ENCODE data around the gene FLOT2. TPM values are rescaled to one million over a fixed set of nuclear protein-coding genes. Genes with fewer than 3 reads are reported as not detected.
"Not testable (repeated sequence)": the region's sequence is repeated elsewhere in the genome, so short reads cannot be mapped to it uniquely, and the experiment has no call there.

Gene FLOT2
- total RNA-seq, 2 donors from 2014 or later = 79.3 to 95.8 TPM

GRCh38 chr17:28897769-28898526, 415 bp upstream of the FLOT2 start:
- no peaks in the 10 kb centered on the region for H3K36me3 Mint-ChIP-seq
- no peaks in the 10 kb centered on the region for H3K27me3 Mint-ChIP-seq
- peak overlapping the region; percentile 93 to 97 for H3K27ac Mint-ChIP-seq
- no peak for ATAC-seq
- H3K4me1 Mint-ChIP-seq (ENCODE audit: low read depth in 2 of 2) = peaks cover 48 to 54% of the 10 kb centered on the region in 2 donors
- no peaks in the 10 kb centered on the region for H3K9me3 Mint-ChIP-seq
- H3K4me3 Mint-ChIP-seq = peak overlapping the region; percentile 93
- DNase-seq (ENCODE audit: low spot score) = peak; percentile 23

DNA sequence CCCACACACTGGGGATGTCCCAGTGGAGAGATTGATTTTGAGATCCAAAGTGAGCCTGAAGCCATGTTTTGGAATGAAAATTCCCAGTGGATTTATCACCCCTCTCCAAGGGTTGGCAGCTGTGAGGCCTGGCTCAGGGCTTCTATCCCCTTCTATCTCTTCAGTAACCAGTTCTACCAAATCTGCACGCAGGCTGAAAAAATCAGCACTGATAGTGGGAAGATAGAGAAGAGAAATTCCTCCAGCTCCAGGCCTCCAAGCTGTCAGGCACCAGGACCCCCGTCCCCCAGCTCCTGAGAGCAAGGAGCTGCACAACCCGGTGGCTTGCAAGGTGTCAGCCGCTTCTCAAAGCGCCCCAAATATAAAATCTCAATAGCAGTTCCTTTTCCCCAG, 1.0 kb downstream of the FLOT2 start:
- no peaks in the 10 kb centered on the region for H3K9me3 Mint-ChIP-seq
- no peaks in the 10 kb centered on the region for H3K27me3 Mint-ChIP-seq
- peaks cover 48 to 56% of the 10 kb centered on the region in 2 donors for H3K4me1 Mint-ChIP-seq (ENCODE audit: low read depth in 2 of 2)
- ATAC-seq (no peak), DNase-seq (ENCODE audit: low spot score) (no peak)
- peak overlapping the region; percentile 93 for H3K4me3 Mint-ChIP-seq
- H3K27ac Mint-ChIP-seq = peak overlapping the region; percentile 93 to 97
- H3K36me3 Mint-ChIP-seq = peaks cover 3% of the 10 kb centered on the region

- peak overlapping the region; percentile 93 to 97 for H3K27ac Mint-ChIP-seq
- H3K4me3 Mint-ChIP-seq = peak overlapping the region; percentile 93
- H3K27me3 Mint-ChIP-seq = no peaks in the 10 kb centered on the region
- peak; percentile 54 for DNase-seq (ENCODE audit: low spot score)
- H3K4me1 Mint-ChIP-seq (ENCODE audit: low read depth in 2 of 2) = peaks cover 52 to 59% of the 10 kb centered on the region in 2 donors
- peaks cover 6% of the 10 kb centered on the region for H3K36me3 Mint-ChIP-seq
- no peak for ATAC-seq
- no peaks in the 10 kb centered on the region for H3K9me3 Mint-ChIP-seq
Observed at GRCh38 chr17:28895794-28896447, 1.6 kb downstream of the FLOT2 start.

- peak overlapping the region; percentile 100 for H3K27ac Mint-ChIP-seq
- H3K4me1 Mint-ChIP-seq (ENCODE audit: low read depth in 2 of 2) = peaks cover 47 to 51% of the 10 kb centered on the region in 2 donors
- DNase-seq (ENCODE audit: low spot score) (peak; percentile 49), ATAC-seq (peak; percentile 29 to 32)
- H3K9me3 Mint-ChIP-seq, H3K36me3 Mint-ChIP-seq, H3K27me3 Mint-ChIP-seq: not testable (repeated sequence)
- H3K4me3 Mint-ChIP-seq = peak overlapping the region; percentile 88
Observed at GRCh38 chr17:28893248-28894183, 4.0 kb downstream of the FLOT2 start.

- Mint-ChIP-seq H3K4me1 (ENCODE audit: low read depth in 2 of 2) (peaks cover 40 to 51% of the 10 kb centered on the region in 2 donors), H3K4me3 (peak overlapping the region; percentile 70), H3K36me3 (peaks cover 6% of the 10 kb centered on the region), H3K27me3 (no peaks in the 10 kb centered on the region), H3K27ac (peak overlapping the region; percentile 87 to 100), H3K9me3 (no peaks in the 10 kb centered on the region)
- no peak for ATAC-seq
- no peak for DNase-seq (ENCODE audit: low spot score)
Observed at GRCh38 chr17:28892024-28892423, 5.5 kb downstream of the FLOT2 start.

DNA sequence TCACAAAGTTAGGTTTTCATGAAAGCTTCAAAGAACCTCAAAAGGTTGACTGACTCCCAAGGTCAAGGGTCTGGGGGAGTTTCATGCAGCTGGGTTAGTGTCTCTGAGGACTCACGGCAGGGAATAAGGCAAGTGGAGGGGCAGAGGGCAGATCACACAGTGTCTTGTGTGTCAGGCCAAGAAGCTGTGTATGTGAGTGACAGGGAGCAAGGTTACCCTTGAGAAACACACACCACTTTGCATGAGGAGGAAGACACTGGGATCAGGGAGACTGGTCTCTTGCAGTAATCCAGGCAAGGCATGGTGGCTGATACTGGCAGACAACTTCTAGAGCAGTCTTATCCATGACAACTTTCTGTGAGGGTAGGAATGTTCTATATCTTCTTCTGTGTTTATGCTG, 6.3 kb downstream of the FLOT2 start:
- peak overlapping the region; percentile 70 for H3K4me3 Mint-ChIP-seq
- no peak for DNase-seq (ENCODE audit: low spot score)
- peaks cover 32 to 47% of the 10 kb centered on the region in 2 donors for H3K4me1 Mint-ChIP-seq (ENCODE audit: low read depth in 2 of 2)
- ATAC-seq = no peak
- H3K27ac Mint-ChIP-seq = peak overlapping the region; percentile 87 to 100
- H3K27me3 Mint-ChIP-seq = no peaks in the 10 kb centered on the region
- H3K36me3 Mint-ChIP-seq = peaks cover 6% of the 10 kb centered on the region
- no peaks in the 10 kb centered on the region for H3K9me3 Mint-ChIP-seq

DNA sequence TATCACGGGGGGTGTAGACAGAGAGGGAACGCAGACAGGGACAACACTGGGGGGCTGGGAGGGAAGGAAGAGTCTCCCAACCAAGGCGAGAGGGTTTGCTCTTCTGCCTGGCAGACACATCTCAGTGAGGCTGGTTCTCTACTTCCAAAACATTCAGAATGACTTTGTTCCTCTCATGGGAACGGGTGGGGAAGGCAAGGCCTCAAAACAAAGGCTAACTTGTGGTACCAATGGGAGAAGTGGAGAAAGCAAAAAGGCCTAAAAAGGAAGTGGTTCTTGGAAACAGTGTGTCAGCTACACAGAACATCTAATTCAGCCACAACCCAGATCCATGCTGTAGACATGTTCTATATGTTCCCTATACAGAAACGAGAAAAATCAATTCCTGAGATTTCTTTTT, 7.5 kb downstream of the FLOT2 start:
- DNase-seq (ENCODE audit: low spot score) = no peak
- H3K27ac Mint-ChIP-seq = peak overlapping the region; percentile 45 to 87
- no peaks in the 10 kb centered on the region for H3K9me3 Mint-ChIP-seq
- no peaks in the 10 kb centered on the region for H3K27me3 Mint-ChIP-seq
- no peak for ATAC-seq
- H3K4me1 Mint-ChIP-seq (ENCODE audit: low read depth in 2 of 2) = peaks cover 31 to 47% of the 10 kb centered on the region in 2 donors
- H3K4me3 Mint-ChIP-seq = no peak overlapping the region
- peaks cover 6% of the 10 kb centered on the region for H3K36me3 Mint-ChIP-seq

DNA sequence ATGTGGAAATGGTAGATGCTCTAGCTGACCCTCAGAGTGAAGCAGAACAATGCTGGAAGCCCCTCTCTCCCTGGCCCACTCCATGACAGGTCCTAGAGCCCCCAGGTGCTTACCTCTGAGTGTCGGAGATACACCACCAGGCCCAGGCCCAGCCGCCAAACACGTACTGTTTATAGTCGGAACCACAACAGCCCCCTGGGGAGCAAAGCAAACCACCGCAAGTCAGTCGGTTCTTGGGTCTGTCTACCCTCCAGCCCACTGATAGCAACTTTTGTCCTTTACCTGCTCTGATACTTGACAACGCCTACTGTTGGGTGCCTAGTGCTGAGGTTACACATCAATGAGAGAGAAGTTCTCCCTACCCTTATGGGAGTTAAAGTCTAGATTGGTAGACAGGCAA, 8.7 kb downstream of the FLOT2 start:
- H3K36me3 Mint-ChIP-seq = peaks cover 6% of the 10 kb centered on the region
- peak overlapping the region; percentile 12 to 76 for H3K27ac Mint-ChIP-seq
- H3K4me3 Mint-ChIP-seq = no peak overlapping the region
- peaks cover 30 to 48% of the 10 kb centered on the region in 2 donors for H3K4me1 Mint-ChIP-seq (ENCODE audit: low read depth in 2 of 2)
- no peaks in the 10 kb centered on the region for H3K9me3 Mint-ChIP-seq
- no peaks in the 10 kb centered on the region for H3K27me3 Mint-ChIP-seq
- ATAC-seq (no peak), DNase-seq (ENCODE audit: low spot score) (no peak)

GRCh38 chr17:28887871-28888471, 9.6 kb downstream of the FLOT2 start:
- ATAC-seq (no peak), DNase-seq (ENCODE audit: low spot score) (no peak)
- peaks cover 6% of the 10 kb centered on the region for H3K36me3 Mint-ChIP-seq
- peak overlapping the region in 1 of 2 donors; percentile 42 for H3K27ac Mint-ChIP-seq
- H3K4me3 Mint-ChIP-seq = no peak overlapping the region
- H3K9me3 Mint-ChIP-seq = no peaks in the 10 kb centered on the region
- peaks cover 21 to 40% of the 10 kb centered on the region in 2 donors for H3K4me1 Mint-ChIP-seq (ENCODE audit: low read depth in 2 of 2)
- H3K27me3 Mint-ChIP-seq = no peaks in the 10 kb centered on the region

DNA sequence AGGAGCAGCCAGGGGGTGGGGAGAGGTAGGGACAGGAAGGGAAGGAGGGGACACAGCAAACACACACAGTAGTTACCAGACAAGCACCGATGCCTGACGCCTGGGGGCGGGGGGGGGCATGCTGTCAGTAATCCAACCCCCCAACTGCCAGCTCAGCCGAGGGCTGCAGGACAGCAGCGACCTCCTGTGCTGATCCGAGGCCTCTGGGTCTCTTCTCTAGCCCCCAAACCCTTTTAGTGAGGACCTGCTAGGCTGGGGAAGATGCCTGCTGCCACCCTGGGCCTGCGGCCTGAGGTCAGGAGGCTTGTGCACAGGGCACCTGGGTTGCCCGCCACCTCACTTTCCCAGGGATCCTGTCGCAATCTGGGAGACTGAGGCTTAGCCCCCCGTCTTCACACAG, 11.6 kb downstream of the FLOT2 start:
- ATAC-seq = no peak
- H3K27ac Mint-ChIP-seq = peak overlapping the region in 1 of 2 donors; percentile 62

DNA sequence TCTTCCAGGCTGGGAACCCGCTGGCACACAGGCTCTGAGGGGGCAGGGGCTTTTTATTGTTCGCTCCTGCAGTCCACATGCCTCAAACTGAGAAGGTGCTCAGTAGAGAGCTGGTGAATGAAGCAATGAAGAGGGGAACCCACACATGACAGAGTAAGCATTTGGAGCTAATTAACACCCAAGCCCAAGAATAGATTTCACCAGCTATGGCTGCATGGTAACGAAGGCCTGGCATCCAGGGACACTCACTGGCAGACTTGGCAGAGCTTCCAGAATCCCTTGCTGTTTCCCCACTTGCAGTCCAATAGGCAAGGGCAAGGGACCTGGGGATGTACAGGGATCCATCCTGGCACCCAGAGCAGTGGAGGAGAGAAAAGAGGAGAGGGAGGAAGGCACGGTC, 12.2 kb downstream of the FLOT2 start:
- peak overlapping the region; percentile 31 to 48 for H3K27ac Mint-ChIP-seq
- H3K36me3 Mint-ChIP-seq = peaks cover under 1% of the 10 kb centered on the region

More for the DNA sequence above, 11.6 kb downstream of the FLOT2 start:
- no peak for DNase-seq (ENCODE audit: low spot score)
- H3K4me1 Mint-ChIP-seq (ENCODE audit: low read depth in 2 of 2) = peaks cover 7 to 26% of the 10 kb centered on the region in 2 donors
- H3K4me3 Mint-ChIP-seq = no peak overlapping the region
- no peaks in the 10 kb centered on the region for H3K27me3 Mint-ChIP-seq
- no peaks in the 10 kb centered on the region for H3K9me3 Mint-ChIP-seq
- H3K36me3 Mint-ChIP-seq = no peaks in the 10 kb centered on the region

DNA sequence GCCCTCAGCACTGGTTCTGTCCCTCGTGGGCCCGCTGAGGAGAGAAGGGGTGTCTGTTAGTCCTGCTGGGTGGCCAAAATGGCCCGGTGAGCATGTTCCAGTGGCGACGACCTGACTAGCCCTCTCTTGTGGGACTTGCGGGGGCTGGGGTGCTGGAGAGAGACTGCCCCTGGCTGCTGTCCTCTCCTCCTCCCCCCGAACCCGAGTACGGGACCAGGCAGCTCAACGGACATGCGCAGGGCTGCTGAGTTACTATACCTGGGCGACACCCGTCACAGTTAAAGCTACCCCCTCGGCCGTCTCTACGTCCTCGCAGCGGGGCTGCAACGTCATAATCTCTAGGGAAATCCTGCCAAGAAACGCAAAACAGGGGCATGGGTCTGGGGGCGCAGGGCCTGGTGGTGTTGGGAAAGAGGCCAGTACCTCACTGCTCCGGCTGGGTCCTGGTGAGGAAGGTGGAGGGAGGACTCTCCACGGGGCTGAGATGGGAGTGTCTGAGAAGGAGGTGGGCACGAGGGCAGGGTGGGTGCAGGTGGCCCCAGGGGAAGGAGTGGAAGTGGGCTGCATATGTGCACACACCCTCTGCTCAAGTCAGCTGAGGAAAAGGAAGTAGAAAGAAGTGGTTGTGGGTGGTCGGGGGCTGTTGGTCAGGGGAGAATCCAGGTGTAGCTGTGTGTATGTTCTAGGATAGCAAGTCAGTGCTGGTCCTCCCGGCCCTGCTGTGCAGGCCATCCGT, 13.4 kb downstream of the FLOT2 start:
- Mint-ChIP-seq H3K27ac (no peak overlapping the region), H3K4me3 (no peak overlapping the region), H3K9me3 (no peaks in the 10 kb centered on the region), H3K27me3 (no peaks in the 10 kb centered on the region), H3K4me1 (ENCODE audit: low read depth in 2 of 2) (peaks cover 6 to 21% of the 10 kb centered on the region in 2 donors), H3K36me3 (peaks cover 7% of the 10 kb centered on the region)
- DNase-seq (ENCODE audit: low spot score) (no peak), ATAC-seq (no peak)

More for the DNA sequence above, 12.2 kb downstream of the FLOT2 start:
- no peak for ATAC-seq
- H3K4me3 Mint-ChIP-seq = no peak overlapping the region
- no peak for DNase-seq (ENCODE audit: low spot score)
- H3K4me1 Mint-ChIP-seq (ENCODE audit: low read depth in 2 of 2) = peaks cover 6 to 24% of the 10 kb centered on the region in 2 donors
- H3K9me3 Mint-ChIP-seq = no peaks in the 10 kb centered on the region
- H3K27me3 Mint-ChIP-seq = no peaks in the 10 kb centered on the region
